ENCODE results near the gene SHROOM1.

The SHROOM1 gene

DNA sequence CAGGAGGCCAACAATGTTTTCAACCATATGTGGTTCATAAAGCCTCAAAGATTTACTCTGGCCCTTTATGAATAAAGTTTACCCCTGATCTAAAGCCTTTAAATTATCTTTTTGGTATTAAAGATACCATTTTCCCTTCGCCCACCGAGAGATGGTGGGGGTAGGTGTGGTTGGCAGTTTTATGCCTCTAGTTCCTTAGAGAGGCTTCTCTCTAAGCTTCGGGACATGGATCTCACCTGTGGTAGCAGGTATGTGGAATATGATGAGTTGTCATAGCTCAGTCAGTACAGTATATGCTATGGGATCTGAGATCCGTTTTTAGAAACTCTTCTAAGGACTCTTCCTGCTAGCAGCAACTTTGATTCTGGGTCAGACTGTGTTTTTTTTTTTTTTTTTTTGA is 38.3 kb upstream of the SHROOM1 start:
- peaks cover 22% of the 10 kb centered on the region for H3K79me2 ChIP-seq (ENCODE audit: insufficient read depth, low read length)
- no peaks in the 10 kb centered on the region for H3F3A ChIP-seq (ENCODE audit: low read depth)
- no peaks in the 10 kb centered on the region for H3K9me3 ChIP-seq (ENCODE audit: insufficient read depth, low read depth, low read length)
- H3K4me1 ChIP-seq (ENCODE audit: insufficient read depth, low read length, poor library complexity, severe bottlenecking) = peaks cover 5% of the 10 kb centered on the region
- H3K9me2 ChIP-seq (replicated peaks; ENCODE audit: low read depth, low read length) = no peaks in the 10 kb centered on the region
- H3K4me3 ChIP-seq (ENCODE audit: low read length, poor library complexity, severe bottlenecking) = no peak overlapping the region
- TF ChIP-seq, protein P1, sequence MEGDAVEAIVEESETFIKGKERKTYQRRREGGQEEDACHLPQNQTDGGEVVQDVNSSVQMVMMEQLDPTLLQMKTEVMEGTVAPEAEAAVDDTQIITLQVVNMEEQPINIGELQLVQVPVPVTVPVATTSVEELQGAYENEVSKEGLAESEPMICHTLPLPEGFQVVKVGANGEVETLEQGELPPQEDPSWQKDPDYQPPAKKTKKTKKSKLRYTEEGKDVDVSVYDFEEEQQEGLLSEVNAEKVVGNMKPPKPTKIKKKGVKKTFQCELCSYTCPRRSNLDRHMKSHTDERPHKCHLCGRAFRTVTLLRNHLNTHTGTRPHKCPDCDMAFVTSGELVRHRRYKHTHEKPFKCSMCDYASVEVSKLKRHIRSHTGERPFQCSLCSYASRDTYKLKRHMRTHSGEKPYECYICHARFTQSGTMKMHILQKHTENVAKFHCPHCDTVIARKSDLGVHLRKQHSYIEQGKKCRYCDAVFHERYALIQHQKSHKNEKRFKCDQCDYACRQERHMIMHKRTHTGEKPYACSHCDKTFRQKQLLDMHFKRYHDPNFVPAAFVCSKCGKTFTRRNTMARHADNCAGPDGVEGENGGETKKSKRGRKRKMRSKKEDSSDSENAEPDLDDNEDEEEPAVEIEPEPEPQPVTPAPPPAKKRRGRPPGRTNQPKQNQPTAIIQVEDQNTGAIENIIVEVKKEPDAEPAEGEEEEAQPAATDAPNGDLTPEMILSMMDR (conservative IDR thresholded peaks at IDR 0.05; ENCODE audit: low read length) = no peak
- TF ChIP-seq EZH2phosphoT487 (IDR thresholded peaks at IDR 0.05; ENCODE audit: borderline replicate concordance) = no peak
- H3K27me3 ChIP-seq (ENCODE audit: insufficient read depth, low read length, poor library complexity, severe bottlenecking) = no peaks in the 10 kb centered on the region
- no peak overlapping the region for H3K9ac ChIP-seq (ENCODE audit: low read depth, low read length, poor library complexity, severe bottlenecking)
- no peak overlapping the region for H3K4me2 ChIP-seq (ENCODE audit: low read depth, low read length, poor library complexity, severe bottlenecking)
- H2AFZ ChIP-seq (ENCODE audit: low read length) = no peak overlapping the region
- H3K36me3 ChIP-seq (ENCODE audit: insufficient read depth, low read length) = peaks cover 7% of the 10 kb centered on the region; the same call in 1 of the 2 replicates
- H4K20me1 ChIP-seq (ENCODE audit: insufficient read depth, low read length, poor library complexity, severe bottlenecking) = peaks cover 11% of the 10 kb centered on the region

DNA sequence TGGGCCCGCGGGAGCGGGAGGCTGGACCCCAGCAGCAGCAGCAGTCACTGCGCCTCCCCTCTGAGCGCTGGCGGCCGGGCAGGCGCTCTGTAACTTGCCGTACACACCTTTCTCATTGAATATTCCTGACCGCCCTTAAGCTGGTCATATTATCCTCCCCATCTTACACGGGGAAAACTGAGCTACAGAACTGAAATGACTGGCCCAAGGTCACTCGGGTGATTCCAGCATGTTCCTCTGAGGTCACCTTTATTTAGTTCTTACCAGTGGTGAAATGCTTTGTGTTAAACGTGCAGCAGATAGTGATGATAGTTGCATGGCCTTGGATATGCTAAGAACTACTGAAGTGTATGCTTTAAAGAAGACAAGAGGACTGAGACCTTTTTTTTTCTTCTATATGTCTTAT is 36.6 kb upstream of the SHROOM1 start:
- H3K9ac ChIP-seq (ENCODE audit: low read depth, low read length, poor library complexity, severe bottlenecking) = peak overlapping the region; percentile 84
- H3K79me2 ChIP-seq (ENCODE audit: insufficient read depth, low read length) = peaks cover 22% of the 10 kb centered on the region
- H3K9me2 ChIP-seq (replicated peaks; ENCODE audit: low read depth, low read length) = no peaks in the 10 kb centered on the region
- TF ChIP-seq, protein P1 (conservative IDR thresholded peaks at IDR 0.05; ENCODE audit: low read length) = no peak
- TF ChIP-seq EZH2phosphoT487 (IDR thresholded peaks at IDR 0.05; ENCODE audit: borderline replicate concordance) = no peak
- H4K20me1 ChIP-seq (ENCODE audit: insufficient read depth, low read length, poor library complexity, severe bottlenecking) = peaks cover 11% of the 10 kb centered on the region
- H3K4me1 ChIP-seq (ENCODE audit: insufficient read depth, low read length, poor library complexity, severe bottlenecking) = peaks cover 5% of the 10 kb centered on the region
- H3F3A ChIP-seq (ENCODE audit: low read depth) = no peaks in the 10 kb centered on the region
- peak overlapping the region; percentile 88 for H3K4me3 ChIP-seq (ENCODE audit: low read length, poor library complexity, severe bottlenecking)
- H3K36me3 ChIP-seq (ENCODE audit: insufficient read depth, low read length) = peaks cover 7% of the 10 kb centered on the region; the same call in 1 of the 2 replicates
- H3K9me3 ChIP-seq (ENCODE audit: insufficient read depth, low read depth, low read length) = no peaks in the 10 kb centered on the region
- H2AFZ ChIP-seq (ENCODE audit: low read length) = no peak overlapping the region
- H3K27me3 ChIP-seq (ENCODE audit: insufficient read depth, low read length, poor library complexity, severe bottlenecking) = no peaks in the 10 kb centered on the region
- H3K4me2 ChIP-seq (ENCODE audit: low read depth, low read length, poor library complexity, severe bottlenecking) = peak overlapping the region; percentile 74

DNA sequence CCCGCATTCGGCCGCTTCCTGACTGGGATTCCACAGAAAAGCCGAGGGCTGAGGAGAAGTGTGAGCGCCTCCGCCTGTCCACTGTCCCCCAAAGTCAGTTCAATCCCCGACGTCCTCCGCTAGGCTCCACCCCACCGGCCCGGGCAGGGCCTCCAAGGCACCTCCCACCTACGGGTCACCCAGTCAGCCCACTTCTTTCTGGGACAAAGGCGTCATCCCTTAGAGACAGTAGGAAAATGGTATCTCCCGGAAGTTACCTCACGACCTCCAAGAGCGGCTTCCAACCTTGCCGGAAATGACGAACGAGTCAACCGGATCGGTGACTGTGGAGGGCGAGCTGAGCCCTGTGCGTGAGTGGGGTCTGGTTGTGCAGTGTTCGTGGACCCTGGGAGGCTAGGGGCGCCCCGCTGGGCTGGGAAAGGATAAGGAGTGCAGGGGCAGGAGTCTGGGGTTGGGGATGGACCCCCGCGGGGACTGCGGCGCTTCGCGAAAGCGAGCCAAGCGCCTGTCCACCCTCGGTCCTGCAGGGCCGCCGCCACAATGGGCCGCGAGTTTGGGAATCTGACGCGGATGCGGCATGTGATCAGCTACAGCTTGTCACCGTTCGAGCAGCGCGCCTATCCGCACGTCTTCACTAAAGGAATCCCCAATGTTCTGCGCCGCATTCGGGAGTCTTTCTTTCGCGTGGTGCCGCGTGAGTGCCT is 36.0 kb upstream of the SHROOM1 start, which contains the start of the genes GDF9 and UQCRQ:
Gene GDF9 (minus strand): TSS at position 128 of the 704 bp plus-strand sequence. CDS start 1,936 bp downstream, outside the sequence.
Gene UQCRQ (plus strand): TSS at position 301 of the 704 bp plus-strand sequence. CDS start 240 bp downstream, at position 541.
- H3K9ac ChIP-seq (ENCODE audit: low read depth, low read length, poor library complexity, severe bottlenecking) = peak within 1 kb of the TSS; percentile 84
- H3F3A ChIP-seq (ENCODE audit: low read depth) = no peaks in the 10 kb centered on the region
- H3K36me3 ChIP-seq (ENCODE audit: insufficient read depth, low read length) = peaks cover 7% of the 10 kb centered on the region; the same call in 1 of the 2 replicates
- peaks cover 22% of the 10 kb centered on the region for H3K79me2 ChIP-seq (ENCODE audit: insufficient read depth, low read length)
- peak within 1 kb of the TSS; percentile 86 for H3K4me2 ChIP-seq (ENCODE audit: low read depth, low read length, poor library complexity, severe bottlenecking)
- no peak for TF ChIP-seq EZH2phosphoT487 (IDR thresholded peaks at IDR 0.05; ENCODE audit: borderline replicate concordance)
- TF ChIP-seq, protein P1 (conservative IDR thresholded peaks at IDR 0.05; ENCODE audit: low read length) = no peak
- no peaks in the 10 kb centered on the region for H3K9me3 ChIP-seq (ENCODE audit: insufficient read depth, low read depth, low read length)
- peak within 1 kb of the TSS; percentile 84 for H2AFZ ChIP-seq (ENCODE audit: low read length)
- H3K9me2 ChIP-seq (replicated peaks; ENCODE audit: low read depth, low read length) = no peaks in the 10 kb centered on the region
- H3K4me3 ChIP-seq (ENCODE audit: low read length, poor library complexity, severe bottlenecking) = peak within 1 kb of the TSS; percentile 88
- peaks cover 11% of the 10 kb centered on the region for H4K20me1 ChIP-seq (ENCODE audit: insufficient read depth, low read length, poor library complexity, severe bottlenecking)
- no peaks in the 10 kb centered on the region for H3K27me3 ChIP-seq (ENCODE audit: insufficient read depth, low read length, poor library complexity, severe bottlenecking)
- peaks cover 5% of the 10 kb centered on the region for H3K4me1 ChIP-seq (ENCODE audit: insufficient read depth, low read length, poor library complexity, severe bottlenecking)

Data from Loucy (cell line).